Loucy (cell line): ENCODE data around the gene STON2.
"Not testable (repeated sequence)": the region's sequence is repeated elsewhere in the genome, so short reads cannot be mapped to it uniquely, and the experiment has no call there.

ENCODE experiments used
- H2AFZ ChIP-seq: fragments of 200-600 bp; sonication (generic); 2 replicates; pipeline ENCODE4 v1.6.0; 2016; ENCODE audit warnings: antibody characterized with exemption, mild to moderate bottlenecking, low read length, moderate library complexity
- H3F3A ChIP-seq: fragments of 200-600 bp; 2 replicates; pipeline ENCODE4 v1.6.0; 2016; ENCODE audit warnings: antibody characterized with exemption, low read depth, mild to moderate bottlenecking
- H3K27me3 ChIP-seq: fragments of 200-600 bp; sonication (generic); 2 replicates; pipeline ENCODE4 v1.6.1; 2014; ENCODE audit warnings: low read length, mild to moderate bottlenecking; ENCODE audit not compliant: insufficient read depth, poor library complexity, severe bottlenecking
- H3K36me3 ChIP-seq: fragments of 200-600 bp; sonication (generic); 2 replicates; pipeline ENCODE4 v1.6.1; 2016; ENCODE audit warnings: low read length; ENCODE audit not compliant: insufficient read depth
- H3K4me1 ChIP-seq: fragments of 200-600 bp; sonication (generic); 2 replicates; pipeline ENCODE4 v1.5.1; 2014; ENCODE audit warnings: low read length, mild to moderate bottlenecking; ENCODE audit not compliant: insufficient read depth, poor library complexity, severe bottlenecking
- H3K4me2 ChIP-seq: fragments of 200-600 bp; sonication (generic); 2 replicates; pipeline ENCODE4 v1.6.0; 2014; ENCODE audit warnings: antibody characterized with exemption, low read length, low read depth, mild to moderate bottlenecking; ENCODE audit not compliant: poor library complexity, severe bottlenecking
- H3K4me3 ChIP-seq: fragments of 200-600 bp; sonication (generic); 2 replicates; pipeline ENCODE4 v1.5.1; 2014; ENCODE audit warnings: low read length, mild to moderate bottlenecking, mixed read lengths; ENCODE audit not compliant: poor library complexity, severe bottlenecking
- H3K79me2 ChIP-seq: fragments of 200-600 bp; sonication (generic); 2 replicates; pipeline ENCODE4 v1.6.1; 2014; ENCODE audit warnings: low read length; ENCODE audit not compliant: insufficient read depth
- H3K9ac ChIP-seq: fragments of 200-600 bp; sonication (generic); 2 replicates; pipeline ENCODE4 v1.6.0; 2014; ENCODE audit warnings: mild to moderate bottlenecking, low read depth, low read length, moderate library complexity; ENCODE audit not compliant: poor library complexity, severe bottlenecking
- H3K9me2 ChIP-seq: fragments of 200-600 bp; sonication (generic); replicated peaks from 2 replicates; pipeline ENCODE4 v1.6.1; 2016; ENCODE audit warnings: low read depth, low read length, mixed read lengths
- H3K9me3 ChIP-seq: fragments of 200-600 bp; sonication (generic); 2 replicates; pipeline ENCODE4 v1.6.1; 2014; ENCODE audit warnings: mild to moderate bottlenecking, antibody characterized with exemption, low read length, low read depth; ENCODE audit not compliant: insufficient read depth
- H4K20me1 ChIP-seq: fragments of 200-600 bp; sonication (generic); 2 replicates; pipeline ENCODE4 v1.6.0; 2014; ENCODE audit warnings: antibody characterized with exemption, low read length, mild to moderate bottlenecking; ENCODE audit not compliant: insufficient read depth, poor library complexity, severe bottlenecking
- CTCF ChIP-seq: fragments of 200-600 bp; sonication (generic); conservative IDR thresholded peaks from 2 replicates; pipeline ENCODE4 v1.5.1; 2014; ENCODE audit warnings: mild to moderate bottlenecking, antibody characterized with exemption, low read length
- EZH2phosphoT487 ChIP-seq: fragments of 200-600 bp; IDR thresholded peaks from 2 replicates; pipeline ENCODE4 v1.6.1; 2018; ENCODE audit warnings: antibody characterized with exemption, mild to moderate bottlenecking, moderate library complexity, borderline replicate concordance

Gene STON2

GRCh38 chr14:81245771-81246170, 154.4 kb downstream of the STON2 start:
- Histone ChIP-seq H3K27me3 (no peaks in the 10 kb centered on the region), H4K20me1 (no peaks in the 10 kb centered on the region), H3K9ac (no peak overlapping the region), H3K79me2 (no peaks in the 10 kb centered on the region), H3K36me3 (no peaks in the 10 kb centered on the region), H3K4me2 (no peak overlapping the region), H3K9me2 (no peaks in the 10 kb centered on the region), H2AFZ (no peak overlapping the region), H3K4me1 (peaks cover 12% of the 10 kb centered on the region), H3K9me3 (peaks cover 4% of the 10 kb centered on the region; the same call in 1 of the 2 replicates), H3F3A (no peaks in the 10 kb centered on the region), H3K4me3 (no peak overlapping the region)
- TF ChIP-seq CTCF: no peak
- no peak for TF ChIP-seq EZH2phosphoT487

GRCh38 chr14:81244431-81244830, 155.7 kb downstream of the STON2 start:
- not testable (repeated sequence) for H3K36me3 ChIP-seq, H4K20me1 ChIP-seq, H3K9me2 ChIP-seq, H3K27me3 ChIP-seq, H3K9me3 ChIP-seq, H3K9ac ChIP-seq, H3K4me2 ChIP-seq, H3F3A ChIP-seq, H2AFZ ChIP-seq, H3K79me2 ChIP-seq, H3K4me3 ChIP-seq
- peaks cover 12% of the 10 kb centered on the region for H3K4me1 ChIP-seq

GRCh38 chr14:81243499-81243898, 156.6 kb downstream of the STON2 start:
- peaks cover 12% of the 10 kb centered on the region for H3K4me1 ChIP-seq
- H3K79me2 ChIP-seq: no peaks in the 10 kb centered on the region
- peaks cover 4% of the 10 kb centered on the region; the same call in 1 of the 2 replicates for H3K9me3 ChIP-seq
- H3K36me3 ChIP-seq: no peaks in the 10 kb centered on the region
- H3K4me3 ChIP-seq: no peak overlapping the region
- H3K9ac ChIP-seq: no peak overlapping the region
- TF ChIP-seq EZH2phosphoT487 (no peak), CTCF (no peak)
- H3K9me2 ChIP-seq: no peaks in the 10 kb centered on the region
- H4K20me1 ChIP-seq: no peaks in the 10 kb centered on the region
- no peak overlapping the region for H3K4me2 ChIP-seq
- no peaks in the 10 kb centered on the region for H3K27me3 ChIP-seq
- no peaks in the 10 kb centered on the region for H3F3A ChIP-seq
- H2AFZ ChIP-seq: no peak overlapping the region

GRCh38 chr14:81236849-81237248, 163.3 kb downstream of the STON2 start:
- not testable (repeated sequence) for H3K9me2 ChIP-seq, H3K4me1 ChIP-seq, H3K9me3 ChIP-seq, H3K9ac ChIP-seq, H3K79me2 ChIP-seq, H3K27me3 ChIP-seq, H3K4me3 ChIP-seq, H3K4me2 ChIP-seq, H3K36me3 ChIP-seq, H2AFZ ChIP-seq, H3F3A ChIP-seq, H4K20me1 ChIP-seq
